AG20443 (cell line): ENCODE data around the gene ELAC2.
A peak's percentile ranks its signal among the peaks of the same experiment; 100 is the strongest.

Experiments used
- DNase-seq: peaks from one replicate; pipeline ENCODE4 v3.0.0; 2012; ENCODE audit warnings: low spot score, mixed read lengths

The ELAC2 gene, protein sequence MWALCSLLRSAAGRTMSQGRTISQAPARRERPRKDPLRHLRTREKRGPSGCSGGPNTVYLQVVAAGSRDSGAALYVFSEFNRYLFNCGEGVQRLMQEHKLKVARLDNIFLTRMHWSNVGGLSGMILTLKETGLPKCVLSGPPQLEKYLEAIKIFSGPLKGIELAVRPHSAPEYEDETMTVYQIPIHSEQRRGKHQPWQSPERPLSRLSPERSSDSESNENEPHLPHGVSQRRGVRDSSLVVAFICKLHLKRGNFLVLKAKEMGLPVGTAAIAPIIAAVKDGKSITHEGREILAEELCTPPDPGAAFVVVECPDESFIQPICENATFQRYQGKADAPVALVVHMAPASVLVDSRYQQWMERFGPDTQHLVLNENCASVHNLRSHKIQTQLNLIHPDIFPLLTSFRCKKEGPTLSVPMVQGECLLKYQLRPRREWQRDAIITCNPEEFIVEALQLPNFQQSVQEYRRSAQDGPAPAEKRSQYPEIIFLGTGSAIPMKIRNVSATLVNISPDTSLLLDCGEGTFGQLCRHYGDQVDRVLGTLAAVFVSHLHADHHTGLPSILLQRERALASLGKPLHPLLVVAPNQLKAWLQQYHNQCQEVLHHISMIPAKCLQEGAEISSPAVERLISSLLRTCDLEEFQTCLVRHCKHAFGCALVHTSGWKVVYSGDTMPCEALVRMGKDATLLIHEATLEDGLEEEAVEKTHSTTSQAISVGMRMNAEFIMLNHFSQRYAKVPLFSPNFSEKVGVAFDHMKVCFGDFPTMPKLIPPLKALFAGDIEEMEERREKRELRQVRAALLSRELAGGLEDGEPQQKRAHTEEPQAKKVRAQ

GRCh38 chr17:13017655-13018459 lies at the start of gene ELAC2:
Gene ELAC2 (minus strand): TSS chr17:13018027. CDS start chr17:13017947, 80 bp downstream.
- DNase-seq: peak; percentile 98

DNA sequence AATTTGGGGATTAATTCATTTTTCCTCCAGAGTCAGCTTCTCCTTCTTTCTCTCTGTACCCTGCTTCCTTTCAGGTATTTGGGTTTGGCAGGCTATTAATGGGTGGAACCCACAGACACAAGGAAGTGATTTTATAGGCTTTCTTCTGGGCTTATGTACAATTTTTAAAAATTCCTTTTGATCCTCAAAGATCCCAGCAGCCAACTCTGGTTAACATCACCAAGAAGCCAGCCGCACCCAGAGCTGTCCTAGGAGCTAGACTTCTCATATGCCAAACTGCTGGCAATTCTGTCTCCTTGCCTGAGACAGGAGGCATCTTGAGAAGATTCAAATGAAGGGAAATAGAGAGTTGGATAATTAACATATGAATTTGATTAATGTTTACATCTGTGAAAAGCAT lies 47.2 kb upstream of the ELAC2 start:
- DNase-seq: no peak

GRCh38 chr17:13055131-13055530 lies 37.3 kb upstream of the ELAC2 start:
- DNase-seq: no peak

DNA sequence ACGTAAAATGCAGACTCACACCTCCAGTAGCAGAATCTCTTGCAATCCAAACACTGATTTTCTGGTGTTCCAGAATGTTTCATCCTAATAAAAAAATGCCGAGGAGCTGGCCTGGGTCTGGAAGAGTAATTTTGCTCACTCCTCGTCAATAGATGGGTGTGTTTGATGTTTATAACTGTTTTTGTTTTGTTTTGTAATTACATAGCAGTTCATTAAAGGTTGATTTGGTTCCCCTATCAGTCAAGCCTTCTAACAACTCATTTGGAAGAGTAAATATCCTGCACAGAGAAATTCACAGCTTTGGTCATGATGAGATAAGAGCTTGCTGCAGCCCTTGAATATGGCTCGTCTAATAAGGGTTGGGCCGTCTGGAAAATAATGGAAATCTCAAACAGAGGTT lies 36.8 kb upstream of the ELAC2 start:
- DNase-seq: no peak

DNA sequence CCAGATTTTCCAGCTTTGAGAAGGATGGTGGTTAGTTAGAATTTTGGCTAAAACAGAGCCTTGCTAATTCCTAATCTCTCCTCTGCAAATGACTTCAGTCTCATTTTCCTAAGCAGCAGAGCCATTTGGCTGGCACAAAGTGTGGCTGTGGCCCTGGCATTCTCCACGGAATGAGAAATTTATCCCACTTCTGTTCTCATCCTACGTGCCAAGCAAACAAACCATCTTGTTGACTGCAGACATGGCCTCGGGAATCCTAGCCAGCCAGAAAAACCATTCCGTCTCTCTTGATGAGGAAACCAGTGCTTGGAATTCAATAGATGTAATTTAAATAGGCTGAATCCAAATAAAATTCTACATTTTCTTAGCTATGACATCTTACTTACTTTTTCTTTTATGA lies 34.1 kb upstream of the ELAC2 start:
- DNase-seq: no peak

DNA sequence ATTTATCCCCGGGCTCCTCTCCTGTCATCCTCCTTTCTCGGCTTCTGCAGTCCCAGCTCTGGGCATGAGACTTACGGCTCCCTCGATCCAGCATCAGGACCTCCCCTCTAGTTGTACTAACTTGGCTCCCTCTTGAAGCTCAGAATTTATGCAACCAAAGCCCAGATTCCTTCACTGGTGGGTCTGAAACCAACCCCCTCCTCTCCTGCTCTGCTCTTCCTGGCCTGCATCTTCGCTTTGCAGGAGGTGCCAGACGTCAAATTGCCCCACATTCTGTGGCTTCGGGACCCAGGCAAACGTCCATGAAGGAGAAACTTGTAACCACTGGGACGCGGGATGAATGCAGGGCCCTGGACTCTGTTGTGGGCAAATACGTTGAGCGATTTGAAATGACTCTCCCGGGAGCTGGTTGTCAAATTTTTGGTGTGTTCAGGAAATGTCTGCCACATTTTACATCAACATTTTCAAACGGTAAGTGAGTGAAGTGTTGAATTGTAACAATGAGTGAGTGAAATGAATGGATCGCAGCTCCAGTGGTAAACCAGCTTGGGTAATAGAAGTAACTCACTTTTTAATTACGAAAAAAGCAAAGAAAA lies 29.3 kb upstream of the ELAC2 start:
- no peak for DNase-seq

GRCh38 chr17:13046361-13046760 lies 28.5 kb upstream of the ELAC2 start:
- DNase-seq: peak; percentile 17

DNA sequence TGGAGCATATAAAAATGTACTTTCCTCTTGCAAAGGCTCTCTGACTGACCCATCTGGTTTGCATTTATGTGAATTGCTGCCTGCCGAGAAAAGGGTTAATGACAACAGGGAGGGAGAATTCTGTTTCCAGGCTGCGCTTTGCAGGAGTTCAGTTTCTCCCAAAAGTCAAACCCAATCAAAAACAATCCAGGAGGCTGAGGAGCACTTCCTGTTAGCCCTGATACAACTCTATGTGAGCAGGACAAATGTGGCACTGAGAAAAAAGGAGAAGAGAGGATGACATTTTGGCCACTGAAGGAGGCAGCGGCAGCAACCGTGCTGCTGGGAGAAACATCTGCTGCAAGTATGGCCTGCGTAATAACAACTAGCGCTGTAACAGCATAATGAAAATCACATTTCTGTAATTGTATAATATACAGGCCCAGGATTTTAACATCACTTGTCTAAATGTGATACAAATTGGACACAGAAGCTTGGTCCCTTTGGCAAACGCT lies 26.8 kb upstream of the ELAC2 start:
- DNase-seq: peak; percentile 64

- DNase-seq: no peak
Measured at GRCh38 chr17:13038931-13039665, 21.3 kb upstream of the ELAC2 start.

DNA sequence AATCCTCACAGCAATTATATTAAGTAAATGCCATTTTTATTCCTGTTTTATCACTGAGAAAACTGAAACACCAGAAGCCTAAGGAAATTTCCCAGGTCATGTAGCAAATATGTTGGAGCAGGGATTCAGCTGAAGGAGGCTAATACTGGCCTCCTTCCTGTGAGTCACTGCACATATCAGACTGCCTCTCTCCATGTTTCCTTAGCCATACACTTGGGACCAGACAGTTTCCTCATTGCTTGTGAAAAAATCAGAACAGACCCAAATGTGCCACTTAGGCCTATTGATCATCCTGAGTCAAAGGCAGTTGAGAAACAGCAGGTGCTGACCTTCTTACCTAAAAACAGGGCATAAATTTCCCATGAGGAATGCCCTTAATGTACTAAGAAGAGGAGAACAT lies 18.9 kb upstream of the ELAC2 start:
- DNase-seq: no peak

DNA sequence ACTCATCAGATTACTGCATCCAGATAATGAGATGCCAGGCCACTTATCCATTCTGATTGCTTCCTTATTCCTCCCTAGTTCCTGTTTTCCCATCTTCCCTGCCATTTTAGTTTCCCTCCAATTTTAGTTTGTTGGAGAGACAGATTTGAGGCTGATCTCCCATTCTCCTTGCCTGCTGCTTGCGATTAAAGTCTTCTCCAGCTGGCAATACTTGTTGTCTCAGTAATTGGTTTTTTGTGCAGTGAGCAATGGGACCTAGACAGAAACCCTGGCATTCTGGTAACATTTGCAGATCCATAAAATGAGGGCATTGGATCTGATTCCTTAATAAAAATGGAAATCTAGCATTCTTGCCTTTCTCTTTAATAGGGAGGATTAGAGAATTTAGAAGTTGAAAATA lies 17.6 kb upstream of the ELAC2 start:
- DNase-seq: no peak

DNA sequence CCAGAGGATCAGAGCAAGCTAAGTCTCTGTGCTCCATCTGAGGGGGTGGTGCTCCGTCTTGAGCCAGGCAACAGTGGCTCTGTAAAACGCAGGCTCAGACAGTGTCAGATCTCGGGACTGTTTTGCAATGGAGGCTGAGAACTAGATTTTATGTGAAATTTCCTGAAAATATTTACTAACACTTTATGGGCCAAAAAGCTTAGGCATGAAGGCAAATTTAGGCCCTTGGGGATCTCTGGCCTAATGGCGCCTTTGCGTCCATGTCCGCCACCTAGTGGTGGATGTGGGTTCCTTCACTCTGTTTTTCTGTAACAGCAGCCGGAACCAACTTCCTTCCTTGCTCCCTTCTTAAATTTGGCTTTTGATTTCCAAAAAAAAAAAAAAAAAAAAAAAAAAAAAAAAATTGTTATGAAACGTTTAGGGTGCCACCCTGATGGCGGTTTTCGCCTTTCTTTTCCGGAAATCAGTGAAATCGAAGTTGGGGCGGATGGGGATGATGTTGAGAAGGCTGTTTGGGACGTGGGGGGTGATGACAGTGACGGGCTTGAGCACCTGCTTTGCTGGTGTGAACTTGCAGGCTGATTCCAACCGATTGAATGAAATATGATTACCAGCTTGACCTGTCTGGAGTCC lies 14.0 kb upstream of the ELAC2 start:
- DNase-seq: peak; percentile 78

- peak; percentile 77 for DNase-seq
Measured at GRCh38 chr17:13030459-13031300, 12.9 kb upstream of the ELAC2 start.

- no peak for DNase-seq
Measured at GRCh38 chr17:13030056-13030455, 12.2 kb upstream of the ELAC2 start.

- no peak for DNase-seq
Measured at GRCh38 chr17:13029340-13029739, 11.5 kb upstream of the ELAC2 start.

DNA sequence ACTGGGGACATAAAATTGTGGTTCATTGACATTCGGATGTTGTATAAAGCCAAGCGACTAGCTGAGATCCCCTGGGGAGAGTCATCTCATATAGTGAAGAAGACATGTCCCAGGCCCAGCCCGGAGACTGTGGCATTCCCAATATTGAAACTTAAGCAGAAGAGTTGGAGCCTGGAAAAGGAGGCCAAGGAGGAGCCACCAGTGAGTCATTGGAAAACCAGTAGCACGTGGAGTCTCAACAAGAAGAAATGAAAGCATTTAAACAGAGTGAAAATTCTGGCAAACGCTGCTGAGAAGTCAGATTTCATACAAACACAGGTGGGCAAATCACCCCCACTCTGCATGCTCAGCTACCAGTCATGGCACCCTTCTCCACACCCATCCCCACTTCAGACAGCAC lies 9.4 kb upstream of the ELAC2 start:
- peak; percentile 35 for DNase-seq

GRCh38 chr17:13025687-13026086 lies 7.9 kb upstream of the ELAC2 start:
- no peak for DNase-seq

GRCh38 chr17:13025258-13025627 lies 7.4 kb upstream of the ELAC2 start:
- no peak for DNase-seq

GRCh38 chr17:13024526-13025257 lies 6.9 kb upstream of the ELAC2 start:
- DNase-seq: peak; percentile 84
